GM19463 (cell line): ENCODE results near the gene COQ8A.
"Not testable (repeated sequence)": the region's sequence is repeated elsewhere in the genome, so short reads cannot be mapped to it uniquely, and the experiment has no call there.

Experiments used
- ATAC-seq: cut with Tn5 transposase; IDR thresholded peaks from one replicate; pipeline ENCODE4 v1.9.1; 2021; ENCODE audit warnings: mild to moderate bottlenecking, moderate library complexity; ENCODE audit not compliant: unreplicated experiment

The COQ8A gene

GRCh38 chr1:226951286-226952117 lies 11.4 kb downstream of the COQ8A start:
- no peak for ATAC-seq

- no peak for ATAC-seq
Observed at GRCh38 chr1:226952118-226952441, 12.0 kb downstream of the COQ8A start.

- no peak for ATAC-seq
Observed at GRCh38 chr1:226953175-226953800, 13.2 kb downstream of the COQ8A start.

- ATAC-seq, result no peak
Observed at GRCh38 chr1:226954337-226954736, 14.2 kb downstream of the COQ8A start.

- no peak for ATAC-seq
Observed at GRCh38 chr1:226954777-226955176, 14.7 kb downstream of the COQ8A start.

- ATAC-seq, result not testable (repeated sequence)
Observed at GRCh38 chr1:226955857-226956256, 15.8 kb downstream of the COQ8A start.

GRCh38 chr1:226956942-226957713 lies 17.0 kb downstream of the COQ8A start:
- no peak for ATAC-seq

- ATAC-seq, result no peak
Observed at GRCh38 chr1:226957714-226958113, 17.6 kb downstream of the COQ8A start.

- ATAC-seq, result no peak
Observed at GRCh38 chr1:226958300-226958699, 18.2 kb downstream of the COQ8A start.

GRCh38 chr1:226960256-226960655 lies 20.2 kb downstream of the COQ8A start:
- no peak for ATAC-seq

GRCh38 chr1:226960944-226961765 lies 21.1 kb downstream of the COQ8A start:
- no peak for ATAC-seq

GRCh38 chr1:226962421-226963391 lies 22.6 kb downstream of the COQ8A start:
- no peak for ATAC-seq

- no peak for ATAC-seq
Observed at GRCh38 chr1:226964068-226964425, 24.0 kb downstream of the COQ8A start.

GRCh38 chr1:226964611-226965486 lies 24.8 kb downstream of the COQ8A start:
- no peak for ATAC-seq

GRCh38 chr1:226965581-226966440 lies 25.7 kb downstream of the COQ8A start:
- ATAC-seq, result no peak

GRCh38 chr1:226966683-226967082 lies 26.6 kb downstream of the COQ8A start:
- no peak for ATAC-seq

GRCh38 chr1:226967665-226968064 lies 27.6 kb downstream of the COQ8A start:
- ATAC-seq, result no peak

- ATAC-seq, result no peak
Observed at GRCh38 chr1:226971765-226972164, 31.7 kb downstream of the COQ8A start.
